NCI-H2107 treated with DMSO at 0.1 percent for 48 hours (cell line): Measurements from ENCODE around the gene MRPL51.

ENCODE experiments used
- DNase-seq: peaks from one replicate; lab custom pipeline; 2025; ENCODE audit not compliant: unreplicated experiment; lab: John Stamatoyannopoulos, UW

MRPL51 gene

DNA sequence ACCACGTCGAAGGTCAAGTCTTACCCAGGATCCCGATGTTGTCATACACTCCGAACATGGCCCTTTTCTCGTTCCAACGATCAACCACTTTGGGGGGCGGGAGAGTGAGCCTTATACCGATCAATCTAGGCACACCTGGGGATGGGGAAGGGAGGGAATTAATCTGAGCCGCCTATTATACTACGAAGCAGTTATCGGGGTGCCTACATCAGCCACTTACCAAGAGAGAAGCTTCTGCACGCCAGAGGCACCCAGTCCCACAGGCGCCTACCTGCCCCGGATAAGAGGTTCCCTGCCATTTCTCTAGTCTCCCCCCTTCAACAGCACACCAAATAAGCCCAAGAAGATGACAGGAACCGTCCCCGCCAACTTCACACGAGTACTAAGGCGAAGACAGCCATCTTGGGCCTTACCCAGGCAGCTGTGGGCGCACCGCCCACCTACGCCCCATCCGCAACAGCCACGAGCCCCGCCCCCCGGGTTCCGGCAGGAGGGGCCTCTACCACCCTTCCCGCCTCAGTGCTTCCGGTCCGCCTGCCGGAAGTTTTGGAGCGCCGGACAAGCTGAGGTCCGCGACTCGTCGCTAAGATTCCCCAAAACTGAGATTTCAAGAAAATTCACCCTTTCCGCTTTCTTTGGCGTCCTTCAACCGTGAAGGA lies at the start of gene MRPL51:
TSS of gene MRPL51 (minus strand) at position 425 of the 659 bp plus-strand sequence. CDS start at position 299, 126 bp downstream.
- peak; percentile 93 for DNase-seq

DNA sequence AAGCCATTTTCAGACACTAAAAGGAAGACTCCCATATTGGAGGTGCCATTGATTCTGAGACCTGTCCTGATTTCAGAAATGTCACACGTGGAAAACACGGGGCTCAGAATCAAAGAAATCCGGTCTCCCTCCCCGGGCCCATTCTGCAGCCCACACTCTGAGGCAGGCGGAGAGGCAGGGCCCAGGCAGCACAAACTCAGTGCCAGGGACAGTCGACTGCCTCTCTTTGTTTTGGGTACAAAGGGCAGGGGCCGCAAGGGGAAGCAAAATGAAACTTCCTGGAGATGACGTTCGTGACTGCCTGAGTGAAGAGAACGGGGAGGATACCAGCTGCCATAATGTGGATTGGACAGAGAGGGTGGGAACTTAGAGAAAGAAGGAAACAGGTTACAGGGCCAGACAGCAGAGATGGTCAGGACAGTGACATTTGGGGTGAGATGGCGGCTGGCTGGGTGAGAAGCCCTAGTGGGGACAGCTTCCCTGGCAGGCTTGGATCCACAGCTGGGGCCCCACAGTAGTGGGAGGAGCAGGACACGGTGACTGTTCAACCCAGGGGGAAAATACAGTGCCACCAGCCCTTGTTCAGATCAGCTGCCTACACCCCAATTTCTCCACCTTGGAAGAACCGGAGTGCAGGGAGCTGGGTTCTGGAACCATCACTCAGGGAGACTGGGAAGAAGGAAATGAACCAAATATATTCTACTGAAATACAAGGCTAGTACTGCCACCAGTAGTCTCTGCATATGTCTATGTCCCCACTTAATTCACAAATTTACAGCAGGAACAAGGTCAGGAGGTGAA lies 49.3 kb upstream of the MRPL51 start:
- DNase-seq: no peak

DNA sequence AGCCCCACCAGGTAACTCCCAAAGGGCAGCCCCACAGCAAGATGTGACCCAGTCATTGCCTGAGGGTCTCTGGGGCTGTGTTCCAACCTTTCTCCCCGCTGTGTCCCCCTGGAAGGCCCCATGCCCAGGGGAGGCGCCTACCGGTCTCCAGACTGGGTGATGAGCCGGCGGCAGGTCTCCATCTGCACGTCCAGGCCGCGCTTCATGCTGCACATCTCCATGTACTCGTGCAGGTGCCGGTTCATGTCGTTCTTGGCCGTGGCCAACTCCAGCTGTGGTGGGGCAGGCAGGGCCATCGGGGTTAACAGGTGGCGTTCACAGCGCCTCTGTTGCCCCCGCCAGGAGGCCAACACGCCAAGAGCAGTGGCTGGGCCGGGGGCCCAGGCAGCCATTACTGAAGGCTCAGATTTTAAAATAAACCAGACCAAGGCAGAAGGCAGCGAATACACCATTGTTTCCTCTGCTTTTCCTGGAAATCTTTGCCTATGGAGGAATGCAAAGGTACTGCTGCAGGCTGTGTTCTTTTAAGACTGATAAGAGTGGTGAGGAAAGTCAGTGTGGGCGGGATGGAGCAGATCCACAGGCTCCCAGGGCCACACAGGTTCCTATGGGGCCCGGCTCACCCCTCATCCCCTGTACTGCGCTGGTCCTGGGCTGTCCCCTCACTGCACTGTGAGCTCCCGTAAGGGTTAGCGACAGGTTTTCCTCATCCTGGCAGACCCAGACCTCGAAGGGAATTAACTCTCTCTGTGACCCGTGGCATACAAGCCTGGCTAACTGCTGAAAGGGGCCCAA lies 48.5 kb upstream of the MRPL51 start:
- DNase-seq: no peak

DNA sequence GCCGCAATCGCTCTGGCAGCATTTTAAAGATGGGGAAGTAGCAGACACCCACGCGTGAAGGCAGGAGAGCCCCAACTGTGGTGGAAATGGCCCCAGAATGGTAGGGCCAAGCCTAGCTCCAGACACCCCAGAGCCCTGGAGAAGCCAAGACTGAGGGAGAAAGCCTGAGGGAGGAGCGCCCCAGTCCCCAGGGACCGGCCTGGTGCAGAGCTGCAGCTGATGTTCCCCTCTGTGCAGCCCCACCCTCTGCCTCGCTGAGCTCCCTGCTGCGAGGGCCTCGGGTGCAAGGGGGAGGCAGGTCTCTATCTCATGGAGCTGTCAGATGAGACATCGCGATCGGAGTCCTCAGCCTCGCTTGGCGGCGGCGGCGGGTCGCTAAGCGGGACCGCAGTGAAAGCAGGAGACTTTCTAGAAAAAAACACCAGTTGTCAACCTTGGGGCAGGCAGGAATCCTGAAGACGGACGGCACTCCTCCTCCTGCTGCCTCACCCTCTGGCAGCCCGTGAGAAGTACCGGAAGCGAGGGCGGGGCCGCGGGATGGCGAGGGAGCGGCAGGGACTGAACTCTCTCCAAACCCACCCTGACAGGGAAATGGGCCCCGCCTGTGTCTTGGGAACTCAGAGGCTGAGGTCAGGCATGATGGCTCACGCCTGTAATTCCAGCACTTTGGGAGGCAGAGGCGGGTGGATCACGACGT lies 47.3 kb upstream of the MRPL51 start:
- peak; percentile 84 for DNase-seq

DNA sequence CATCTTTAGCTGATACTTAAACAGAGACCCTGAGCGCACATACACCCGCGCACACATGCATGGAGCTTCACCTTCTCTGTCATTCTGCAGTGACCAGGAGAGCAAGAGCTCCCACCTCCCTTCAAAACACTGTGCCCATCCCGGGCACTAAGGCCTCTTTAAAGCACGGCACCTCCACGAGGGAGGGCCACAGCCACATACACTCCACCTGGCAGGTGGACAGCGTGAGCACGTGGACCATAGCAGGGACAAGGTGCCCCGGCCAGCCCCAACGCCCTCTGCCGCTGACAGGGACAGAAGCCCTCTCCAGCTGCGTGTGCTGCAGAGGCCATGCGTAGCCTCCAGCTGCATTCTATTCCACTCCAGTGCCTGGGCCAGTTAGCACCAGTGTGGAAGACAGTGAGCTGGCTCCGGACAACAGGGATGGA lies 46.7 kb upstream of the MRPL51 start:
- no peak for DNase-seq

DNA sequence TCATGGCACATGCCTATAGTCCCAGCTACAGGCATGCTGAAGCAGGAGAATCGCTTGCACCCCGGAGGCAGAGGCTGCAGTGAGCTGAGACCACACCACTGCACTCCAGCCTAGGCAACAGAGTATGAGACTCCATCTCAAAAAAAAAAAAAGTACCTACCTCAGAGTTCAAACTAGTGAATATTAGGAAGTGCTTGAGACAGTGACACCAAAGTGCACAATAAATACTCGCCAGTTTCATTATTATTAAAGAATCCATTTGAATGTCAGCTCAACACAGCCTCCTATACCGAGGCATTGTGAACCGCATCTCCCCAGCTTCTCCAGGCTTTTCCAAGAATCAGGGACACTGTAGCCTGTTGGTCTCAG lies 46.2 kb upstream of the MRPL51 start:
- no peak for DNase-seq

DNA sequence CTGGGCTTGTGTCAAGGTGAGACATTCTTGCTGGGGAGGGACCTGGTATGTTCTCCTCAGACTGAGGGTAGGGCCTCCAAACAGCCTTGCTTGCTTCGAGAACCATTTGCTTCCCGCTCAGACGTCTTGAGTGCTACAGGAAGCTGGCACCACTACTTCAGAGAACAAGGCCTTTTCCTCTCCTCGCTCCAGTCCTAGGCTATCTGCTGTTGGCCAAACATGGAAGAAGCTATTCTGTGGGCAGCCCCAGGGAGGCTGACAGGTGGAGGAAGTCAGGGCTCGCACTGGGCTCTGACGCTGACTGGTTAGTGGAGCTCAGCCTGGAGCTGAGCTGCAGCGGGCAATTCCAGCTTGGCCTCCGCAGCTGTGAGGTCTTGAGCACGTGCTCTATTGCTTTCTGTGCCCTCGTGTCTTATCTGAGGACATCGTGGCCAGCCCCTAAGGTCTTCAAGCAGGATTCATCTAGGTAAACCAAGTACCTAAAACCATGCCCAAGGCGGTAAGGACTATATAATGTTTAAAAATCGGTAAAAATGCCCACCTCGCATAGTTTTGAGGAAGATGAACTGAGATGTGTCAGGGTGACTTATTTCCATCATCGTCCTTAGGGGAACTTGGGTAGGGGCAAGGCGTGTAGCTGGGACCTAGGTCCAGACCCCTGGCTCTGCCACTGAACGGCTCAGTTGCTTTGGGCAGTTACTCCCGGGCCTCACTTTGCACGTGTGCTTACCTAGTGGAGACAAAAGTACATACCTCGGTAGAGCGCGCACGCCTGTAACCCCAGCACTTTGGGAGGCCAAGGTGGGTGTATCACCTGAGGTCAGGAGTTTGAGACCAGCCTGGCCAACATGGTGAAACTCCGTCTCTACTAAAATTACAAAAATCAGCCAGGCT lies 45.6 kb upstream of the MRPL51 start:
- DNase-seq: no peak

DNA sequence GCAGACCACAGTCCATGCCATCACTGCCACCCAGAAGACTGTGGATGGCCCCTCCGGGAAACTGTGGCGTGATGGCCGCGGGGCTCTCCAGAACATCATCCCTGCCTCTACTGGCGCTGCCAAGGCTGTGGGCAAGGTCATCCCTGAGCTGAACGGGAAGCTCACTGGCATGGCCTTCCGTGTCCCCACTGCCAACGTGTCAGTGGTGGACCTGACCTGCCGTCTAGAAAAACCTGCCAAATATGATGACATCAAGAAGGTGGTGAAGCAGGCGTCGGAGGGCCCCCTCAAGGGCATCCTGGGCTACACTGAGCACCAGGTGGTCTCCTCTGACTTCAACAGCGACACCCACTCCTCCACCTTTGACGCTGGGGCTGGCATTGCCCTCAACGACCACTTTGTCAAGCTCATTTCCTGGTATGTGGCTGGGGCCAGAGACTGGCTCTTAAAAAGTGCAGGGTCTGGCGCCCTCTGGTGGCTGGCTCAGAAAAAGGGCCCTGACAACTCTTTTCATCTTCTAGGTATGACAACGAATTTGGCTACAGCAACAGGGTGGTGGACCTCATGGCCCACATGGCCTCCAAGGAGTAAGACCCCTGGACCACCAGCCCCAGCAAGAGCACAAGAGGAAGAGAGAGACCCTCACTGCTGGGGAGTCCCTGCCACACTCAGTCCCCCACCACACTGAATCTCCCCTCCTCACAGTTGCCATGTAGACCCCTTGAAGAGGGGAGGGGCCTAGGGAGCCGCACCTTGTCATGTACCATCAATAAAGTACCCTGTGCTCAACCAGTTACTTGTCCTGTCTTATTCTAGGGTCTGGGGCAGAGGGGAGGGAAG lies 44.7 kb upstream of the MRPL51 start:
- peak; percentile 55 for DNase-seq

DNA sequence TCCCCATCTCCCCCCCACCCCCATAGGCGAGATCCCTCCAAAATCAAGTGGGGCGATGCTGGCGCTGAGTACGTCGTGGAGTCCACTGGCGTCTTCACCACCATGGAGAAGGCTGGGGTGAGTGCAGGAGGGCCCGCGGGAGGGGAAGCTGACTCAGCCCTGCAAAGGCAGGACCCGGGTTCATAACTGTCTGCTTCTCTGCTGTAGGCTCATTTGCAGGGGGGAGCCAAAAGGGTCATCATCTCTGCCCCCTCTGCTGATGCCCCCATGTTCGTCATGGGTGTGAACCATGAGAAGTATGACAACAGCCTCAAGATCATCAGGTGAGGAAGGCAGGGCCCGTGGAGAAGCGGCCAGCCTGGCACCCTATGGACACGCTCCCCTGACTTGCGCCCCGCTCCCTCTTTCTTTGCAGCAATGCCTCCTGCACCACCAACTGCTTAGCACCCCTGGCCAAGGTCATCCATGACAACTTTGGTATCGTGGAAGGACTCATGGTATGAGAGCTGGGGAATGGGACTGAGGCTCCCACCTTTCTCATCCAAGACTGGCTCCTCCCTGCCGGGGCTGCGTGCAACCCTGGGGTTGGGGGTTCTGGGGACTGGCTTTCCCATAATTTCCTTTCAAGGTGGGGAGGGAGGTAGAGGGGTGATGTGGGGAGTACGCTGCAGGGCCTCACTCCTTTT lies 44.0 kb upstream of the MRPL51 start:
- DNase-seq: no peak

DNA sequence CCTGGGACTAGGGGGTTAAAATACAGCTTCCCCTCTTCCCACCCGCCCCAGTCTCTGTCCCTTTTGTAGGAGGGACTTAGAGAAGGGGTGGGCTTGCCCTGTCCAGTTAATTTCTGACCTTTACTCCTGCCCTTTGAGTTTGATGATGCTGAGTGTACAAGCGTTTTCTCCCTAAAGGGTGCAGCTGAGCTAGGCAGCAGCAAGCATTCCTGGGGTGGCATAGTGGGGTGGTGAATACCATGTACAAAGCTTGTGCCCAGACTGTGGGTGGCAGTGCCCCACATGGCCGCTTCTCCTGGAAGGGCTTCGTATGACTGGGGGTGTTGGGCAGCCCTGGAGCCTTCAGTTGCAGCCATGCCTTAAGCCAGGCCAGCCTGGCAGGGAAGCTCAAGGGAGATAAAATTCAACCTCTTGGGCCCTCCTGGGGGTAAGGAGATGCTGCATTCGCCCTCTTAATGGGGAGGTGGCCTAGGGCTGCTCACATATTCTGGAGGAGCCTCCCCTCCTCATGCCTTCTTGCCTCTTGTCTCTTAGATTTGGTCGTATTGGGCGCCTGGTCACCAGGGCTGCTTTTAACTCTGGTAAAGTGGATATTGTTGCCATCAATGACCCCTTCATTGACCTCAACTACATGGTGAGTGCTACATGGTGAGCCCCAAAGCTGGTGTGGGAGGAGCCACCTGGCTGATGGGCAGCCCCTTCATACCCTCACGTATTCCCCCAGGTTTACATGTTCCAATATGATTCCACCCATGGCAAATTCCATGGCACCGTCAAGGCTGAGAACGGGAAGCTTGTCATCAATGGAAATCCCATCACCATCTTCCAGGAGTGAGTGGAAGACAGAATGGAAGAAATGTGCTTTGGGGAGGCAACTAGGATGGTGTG lies 43.1 kb upstream of the MRPL51 start:
- DNase-seq: no peak

DNA sequence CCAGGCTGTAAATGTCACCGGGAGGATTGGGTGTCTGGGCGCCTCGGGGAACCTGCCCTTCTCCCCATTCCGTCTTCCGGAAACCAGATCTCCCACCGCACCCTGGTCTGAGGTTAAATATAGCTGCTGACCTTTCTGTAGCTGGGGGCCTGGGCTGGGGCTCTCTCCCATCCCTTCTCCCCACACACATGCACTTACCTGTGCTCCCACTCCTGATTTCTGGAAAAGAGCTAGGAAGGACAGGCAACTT lies 42.6 kb upstream of the MRPL51 start:
- DNase-seq: no peak

DNA sequence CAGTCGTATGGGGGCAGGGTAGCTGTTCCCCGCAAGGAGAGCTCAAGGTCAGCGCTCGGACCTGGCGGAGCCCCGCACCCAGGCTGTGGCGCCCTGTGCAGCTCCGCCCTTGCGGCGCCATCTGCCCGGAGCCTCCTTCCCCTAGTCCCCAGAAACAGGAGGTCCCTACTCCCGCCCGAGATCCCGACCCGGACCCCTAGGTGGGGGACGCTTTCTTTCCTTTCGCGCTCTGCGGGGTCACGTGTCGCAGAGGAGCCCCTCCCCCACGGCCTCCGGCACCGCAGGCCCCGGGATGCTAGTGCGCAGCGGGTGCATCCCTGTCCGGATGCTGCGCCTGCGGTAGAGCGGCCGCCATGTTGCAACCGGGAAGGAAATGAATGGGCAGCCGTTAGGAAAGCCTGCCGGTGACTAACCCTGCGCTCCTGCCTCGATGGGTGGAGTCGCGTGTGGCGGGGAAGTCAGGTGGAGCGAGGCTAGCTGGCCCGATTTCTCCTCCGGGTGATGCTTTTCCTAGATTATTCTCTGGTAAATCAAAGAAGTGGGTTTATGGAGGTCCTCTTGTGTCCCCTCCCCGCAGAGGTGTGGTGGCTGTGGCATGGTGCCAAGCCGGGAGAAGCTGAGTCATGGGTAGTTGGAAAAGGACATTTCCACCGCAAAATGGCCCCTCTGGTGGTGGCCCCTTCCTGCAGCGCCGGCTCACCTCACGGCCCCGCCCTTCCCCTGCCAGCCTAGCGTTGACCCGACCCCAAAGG lies 42.1 kb upstream of the MRPL51 start:
- DNase-seq: no peak

DNA sequence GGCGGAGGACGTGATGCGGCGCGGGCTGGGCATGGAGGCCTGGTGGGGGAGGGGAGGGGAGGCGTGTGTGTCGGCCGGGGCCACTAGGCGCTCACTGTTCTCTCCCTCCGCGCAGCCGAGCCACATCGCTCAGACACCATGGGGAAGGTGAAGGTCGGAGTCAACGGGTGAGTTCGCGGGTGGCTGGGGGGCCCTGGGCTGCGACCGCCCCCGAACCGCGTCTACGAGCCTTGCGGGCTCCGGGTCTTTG lies 41.6 kb upstream of the MRPL51 start:
- DNase-seq: no peak

DNA sequence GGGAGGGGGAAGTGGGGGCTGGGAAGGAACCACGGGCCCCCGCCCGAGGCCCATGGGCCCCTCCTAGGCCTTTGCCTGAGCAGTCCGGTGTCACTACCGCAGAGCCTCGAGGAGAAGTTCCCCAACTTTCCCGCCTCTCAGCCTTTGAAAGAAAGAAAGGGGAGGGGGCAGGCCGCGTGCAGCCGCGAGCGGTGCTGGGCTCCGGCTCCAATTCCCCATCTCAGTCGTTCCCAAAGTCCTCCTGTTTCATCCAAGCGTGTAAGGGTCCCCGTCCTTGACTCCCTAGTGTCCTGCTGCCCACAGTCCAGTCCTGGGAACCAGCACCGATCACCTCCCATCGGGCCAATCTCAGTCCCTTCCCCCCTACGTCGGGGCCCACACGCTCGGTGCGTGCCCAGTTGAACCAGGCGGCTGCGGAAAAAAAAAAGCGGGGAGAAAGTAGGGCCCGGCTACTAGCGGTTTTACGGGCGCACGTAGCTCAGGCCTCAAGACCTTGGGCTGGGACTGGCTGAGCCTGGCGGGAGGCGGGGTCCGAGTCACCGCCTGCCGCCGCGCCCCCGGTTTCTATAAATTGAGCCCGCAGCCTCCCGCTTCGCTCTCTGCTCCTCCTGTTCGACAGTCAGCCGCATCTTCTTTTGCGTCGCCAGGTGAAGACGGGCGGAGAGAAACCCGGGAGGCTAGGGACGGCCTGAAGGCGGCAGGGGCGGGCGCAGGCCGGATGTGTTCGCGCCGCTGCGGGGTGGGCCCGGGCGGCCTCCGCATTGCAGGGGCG lies 41.0 kb upstream of the MRPL51 start, which contains the start of gene GAPDH:
TSS of gene GAPDH (plus strand) at position 595 of the 772 bp plus-strand sequence. CDS start 316 bp downstream, outside the sequence.
- DNase-seq: peak; percentile 98

DNA sequence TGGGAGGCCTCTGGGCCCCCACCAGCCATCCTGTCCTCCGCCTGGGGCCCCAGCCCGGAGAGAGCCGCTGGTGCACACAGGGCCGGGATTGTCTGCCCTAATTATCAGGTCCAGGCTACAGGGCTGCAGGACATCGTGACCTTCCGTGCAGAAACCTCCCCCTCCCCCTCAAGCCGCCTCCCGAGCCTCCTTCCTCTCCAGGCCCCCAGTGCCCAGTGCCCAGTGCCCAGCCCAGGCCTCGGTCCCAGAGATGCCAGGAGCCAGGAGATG lies 40.5 kb upstream of the MRPL51 start:
- DNase-seq: no peak

DNA sequence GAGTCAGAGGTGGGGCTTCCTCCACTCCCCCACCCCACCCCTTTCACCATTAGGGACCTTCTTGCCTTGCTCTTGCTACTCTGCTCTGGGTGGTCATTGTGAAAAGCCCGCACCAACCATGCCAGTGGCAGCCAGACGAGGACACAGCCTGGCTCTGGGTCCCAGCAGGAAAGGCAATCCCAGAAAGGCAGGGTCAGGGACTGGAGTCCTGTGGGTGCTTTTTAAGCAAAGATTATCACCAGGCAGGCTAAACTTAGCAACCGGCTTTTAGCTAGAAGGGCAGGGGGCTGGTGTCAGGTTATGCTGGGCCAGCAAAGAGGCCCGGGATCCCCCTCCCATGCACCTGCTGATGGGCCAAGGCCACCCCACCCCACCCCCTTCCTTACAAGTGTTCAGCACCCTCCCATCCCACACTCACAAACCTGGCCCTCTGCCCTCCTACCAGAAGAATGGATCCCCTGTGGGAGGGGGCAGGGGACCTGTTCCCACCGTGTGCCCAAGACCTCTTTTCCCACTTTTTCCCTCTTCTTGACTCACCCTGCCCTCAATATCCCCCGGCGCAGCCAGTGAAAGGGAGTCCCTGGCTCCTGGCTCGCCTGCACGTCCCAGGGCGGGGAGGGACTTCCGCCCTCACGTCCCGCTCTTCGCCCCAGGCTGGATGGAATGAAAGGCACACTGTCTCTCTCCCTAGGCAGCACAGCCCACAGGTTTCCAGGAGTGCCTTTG lies 40.0 kb upstream of the MRPL51 start:
- peak; percentile 71 for DNase-seq
